Breast epithelium (tissue), 4 donors: ENCODE results near the gene NHLRC3. TPM values are rescaled to one million over a fixed set of nuclear protein-coding genes. Genes with fewer than 3 reads are reported as not detected.
"Not testable (repeated sequence)": the region's sequence is repeated elsewhere in the genome, so short reads cannot be mapped to it uniquely, and the experiment has no call there.

Source experiments
- DNase-seq, 2 donors: peaks; one replicate each; pipeline ENCODE4 v3.0.0-alpha.2; 2019; ENCODE audit warnings: low spot score in 2 of 2
- H3K27ac ChIP-seq, 2 donors: fragments of 200-600 bp; sonication (generic) in 1 of 2; one replicate each; pipeline ENCODE4 v1.5.1; 2016 to 2019; ENCODE audit warnings: mild to moderate bottlenecking in 1 of 2
- H3K27me3 ChIP-seq, 2 donors: fragments of 200-600 bp; sonication (generic) in 1 of 2; one replicate each; pipeline versions ENCODE4 v1.5.1 to v1.6.0; 2017 to 2019; ENCODE audit warnings: control low read depth in 1 of 2, mild to moderate bottlenecking in 1 of 2
- H3K36me3 ChIP-seq: fragments of 200-600 bp; one replicate; pipeline ENCODE4 v1.5.1; 2019
- H3K4me1 ChIP-seq, 2 donors: fragments of 200-600 bp; sonication (generic); one replicate each; pipeline ENCODE4 v1.5.1; 2016 to 2019; ENCODE audit warnings: control low read depth in 1 of 2
- H3K4me3 ChIP-seq, 3 donors: fragments of 200-600 bp; sonication (generic); 1 replicate in 2 of 3; 2 replicates in 1 of 3; pipeline ENCODE4 v1.5.1; 2016 to 2019; ENCODE audit warnings: mild to moderate bottlenecking in 3 of 3, moderate library complexity in 2 of 3
- H3K9me3 ChIP-seq, 2 donors: fragments of 200-600 bp; sonication (generic) in 1 of 2; one replicate each; pipeline ENCODE4 v1.5.1; 2016 to 2019; ENCODE audit warnings: control low read depth in 1 of 2
- CTCF ChIP-seq, 3 donors: fragments of 450-650 bp; IDR thresholded peaks; one replicate each; pipeline ENCODE4 v1.5.1; 2016 to 2017; ENCODE audit warnings: antibody characterized with exemption in 3 of 3, mild to moderate bottlenecking in 3 of 3, moderate library complexity in 3 of 3
- POLR2A ChIP-seq: fragments of 450-650 bp; IDR thresholded peaks from one replicate; pipeline ENCODE4 v1.6.1; 2016; ENCODE audit warnings: antibody characterized with exemption, mild to moderate bottlenecking, moderate library complexity
- POLR2AphosphoS5 ChIP-seq, 3 donors: sonication (generic); formaldehyde crosslinking; IDR thresholded peaks; one replicate each; pipeline ENCODE4 v1.6.1; 2017; ENCODE audit warnings: antibody characterized with exemption in 3 of 3
- intact Hi-C: fragments of 100-400 bp; cut with DNase I; formaldehyde crosslinking; loops from one replicate; pipeline ENCODE4 v1.15.1; 2023; ENCODE audit warnings: low total_unique reads
- total RNA-seq, 3 donors: library from RNA; depleted of rRNA; stranded (reverse); fragments of >200 nt; gene quantifications; one replicate each; pipeline ENCODE4 v1.1.0, GENCODE V29; 2016

Gene NHLRC3
- total RNA-seq, 3 donors from 2014 or later: 21.6 to 39.5 (median 37.6) TPM

GRCh38 chr13:39062004-39062403 lies 23.7 kb downstream of the NHLRC3 start:
- Histone ChIP-seq H3K4me1 (no peaks in the 10 kb centered on the region), H3K27me3 (no peaks in the 10 kb centered on the region), H3K27ac (no peak overlapping the region), H3K36me3 (no peaks in the 10 kb centered on the region), H3K9me3 (no peaks in the 10 kb centered on the region), H3K4me3 (no peak overlapping the region)
- DNase-seq: no peak
- intact Hi-C loops: no loop called here
- TF ChIP-seq POLR2A (no peak), POLR2AphosphoS5 (IDR thresholded peaks at IDR 0.05) (no peak), CTCF (IDR thresholded peaks at IDR 0.05) (no peak)

DNA sequence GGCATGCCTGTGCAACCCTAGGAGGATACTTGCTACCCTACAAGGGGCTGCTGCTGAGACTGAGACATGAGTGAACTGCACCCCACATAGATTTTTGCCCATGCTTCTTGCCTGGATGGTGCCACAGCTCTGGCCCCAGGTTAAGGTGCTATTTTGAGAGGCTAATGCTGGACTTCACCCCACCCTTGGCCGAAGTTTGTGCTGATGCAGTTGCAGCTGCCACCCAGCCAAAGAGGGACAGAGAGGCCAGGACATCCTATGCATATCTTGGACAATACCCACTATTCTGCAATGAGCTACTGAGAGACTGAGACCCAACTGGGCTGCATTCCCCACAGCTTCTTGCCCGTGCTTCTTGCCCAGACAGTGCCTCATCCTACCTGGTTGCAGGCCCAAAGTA lies 34.6 kb downstream of the NHLRC3 start:
- TF ChIP-seq CTCF (IDR thresholded peaks at IDR 0.05) (no peak), POLR2A (no peak), POLR2AphosphoS5 (IDR thresholded peaks at IDR 0.05) (no peak)
- no peaks in the 10 kb centered on the region for H3K9me3 ChIP-seq
- intact Hi-C loops: no loop called here

DNA sequence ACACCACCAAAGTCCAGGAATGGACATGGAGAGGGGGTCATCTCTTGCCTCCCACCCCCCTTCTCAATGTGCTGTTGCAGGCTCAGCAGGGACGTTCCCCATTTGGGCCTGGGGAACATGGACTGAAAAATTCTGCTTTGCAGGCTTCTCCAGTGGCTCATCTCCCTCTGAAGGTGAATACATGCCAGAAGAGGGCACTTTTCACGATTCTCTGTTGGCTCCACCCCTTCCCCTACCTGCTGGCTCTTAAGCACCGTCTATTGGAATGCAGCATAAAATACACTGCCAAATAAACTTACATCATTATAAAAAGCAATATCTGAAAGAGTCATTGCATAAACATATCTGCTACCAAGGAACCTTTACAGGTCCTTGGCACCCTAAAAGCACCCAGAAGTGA lies 35.7 kb downstream of the NHLRC3 start:
- intact Hi-C loops: no loop called here
- no peak overlapping the region for H3K4me3 ChIP-seq
- H3K36me3 ChIP-seq: no peaks in the 10 kb centered on the region
- H3K9me3 ChIP-seq: no peaks in the 10 kb centered on the region
- no peak for DNase-seq
- no peak for TF ChIP-seq POLR2A
- TF ChIP-seq POLR2AphosphoS5 (IDR thresholded peaks at IDR 0.05): no peak
- no peak for TF ChIP-seq CTCF (IDR thresholded peaks at IDR 0.05)
- H3K27me3 ChIP-seq: peaks cover 0 to 12% of the 10 kb centered on the region in 2 donors
- no peaks in the 10 kb centered on the region for H3K4me1 ChIP-seq
- no peak overlapping the region for H3K27ac ChIP-seq

More for the DNA sequence above, 34.6 kb downstream of the NHLRC3 start:
- DNase-seq: no peak
- no peaks in the 10 kb centered on the region for H3K4me1 ChIP-seq
- H3K27me3 ChIP-seq: peaks cover 0 to 12% of the 10 kb centered on the region in 2 donors
- no peaks in the 10 kb centered on the region for H3K36me3 ChIP-seq
- H3K27ac ChIP-seq: no peak overlapping the region
- H3K4me3 ChIP-seq: no peak overlapping the region

- H3K36me3 ChIP-seq, intact Hi-C loops, H3K27me3 ChIP-seq, H3K4me3 ChIP-seq, H3K27ac ChIP-seq, DNase-seq, H3K9me3 ChIP-seq, H3K4me1 ChIP-seq: not testable (repeated sequence)
Measured at GRCh38 chr13:39086251-39086945, 48.1 kb downstream of the NHLRC3 start.

DNA sequence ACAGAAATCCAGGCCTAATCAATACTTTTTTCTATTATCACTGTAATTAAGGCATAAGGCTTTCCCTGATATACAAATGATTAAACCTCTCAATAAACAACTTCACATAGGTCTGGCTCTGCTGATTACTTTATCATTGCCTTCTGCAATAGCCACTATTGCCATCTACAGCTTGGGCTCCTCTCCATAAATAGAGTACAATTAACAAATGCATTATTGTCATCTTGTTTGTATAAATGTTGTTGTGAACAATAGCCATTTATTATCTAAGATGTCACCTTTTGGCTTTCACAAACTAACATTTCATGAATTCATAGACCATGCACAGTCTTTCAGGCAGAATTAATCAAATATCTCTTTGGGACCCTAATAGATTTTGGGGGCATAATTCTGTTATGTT lies 53.3 kb downstream of the NHLRC3 start:
- Histone ChIP-seq H3K4me3 (no peak overlapping the region), H3K9me3 (no peaks in the 10 kb centered on the region), H3K4me1 (no peaks in the 10 kb centered on the region), H3K36me3 (no peaks in the 10 kb centered on the region), H3K27ac (no peak overlapping the region), H3K27me3 (no peaks in the 10 kb centered on the region)
- no peak for DNase-seq
- TF ChIP-seq POLR2A: no peak
- no peak for TF ChIP-seq CTCF (IDR thresholded peaks at IDR 0.05)
- no peak for TF ChIP-seq POLR2AphosphoS5 (IDR thresholded peaks at IDR 0.05)
- intact Hi-C loops: no loop called here
